Iris pigment epithelial cell (primary cell): ENCODE data around the gene MDFIC.

ENCODE experiments used
- DNase-seq: peaks from one replicate; pipeline ENCODE4 v3.0.0-alpha.2; 2011; ENCODE audit warnings: low read depth

Gene MDFIC

GRCh38 chr7:114928060-114928459, 6.2 kb downstream of the MDFIC start:
- no peak for DNase-seq

DNA sequence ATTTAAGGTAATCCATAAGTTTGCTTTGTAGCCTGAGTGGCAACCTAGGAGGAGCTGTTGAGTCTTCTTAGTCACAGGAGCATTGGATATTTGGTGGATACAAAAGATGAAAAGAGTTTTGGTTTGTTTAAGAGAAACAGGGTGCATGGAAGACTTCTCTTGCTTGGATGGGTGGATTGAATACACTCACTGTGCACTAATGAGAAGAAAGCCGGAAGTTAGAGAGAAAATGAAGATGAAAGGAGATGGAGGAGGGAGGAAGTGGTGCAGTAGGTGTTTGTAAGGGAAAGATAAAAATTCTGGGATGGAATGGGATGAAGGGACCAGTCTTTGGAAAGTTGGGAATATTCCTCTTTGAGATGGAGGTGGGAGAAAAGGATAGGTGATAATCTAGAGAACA, 7.7 kb downstream of the MDFIC start:
- no peak for DNase-seq

- DNase-seq, result no peak
Measured at GRCh38 chr7:114930107-114930661, 8.3 kb downstream of the MDFIC start.

- DNase-seq, result peak; percentile 81
Measured at GRCh38 chr7:114930829-114931655, 9.1 kb downstream of the MDFIC start.

GRCh38 chr7:114931656-114932011, 9.7 kb downstream of the MDFIC start:
- no peak for DNase-seq

DNA sequence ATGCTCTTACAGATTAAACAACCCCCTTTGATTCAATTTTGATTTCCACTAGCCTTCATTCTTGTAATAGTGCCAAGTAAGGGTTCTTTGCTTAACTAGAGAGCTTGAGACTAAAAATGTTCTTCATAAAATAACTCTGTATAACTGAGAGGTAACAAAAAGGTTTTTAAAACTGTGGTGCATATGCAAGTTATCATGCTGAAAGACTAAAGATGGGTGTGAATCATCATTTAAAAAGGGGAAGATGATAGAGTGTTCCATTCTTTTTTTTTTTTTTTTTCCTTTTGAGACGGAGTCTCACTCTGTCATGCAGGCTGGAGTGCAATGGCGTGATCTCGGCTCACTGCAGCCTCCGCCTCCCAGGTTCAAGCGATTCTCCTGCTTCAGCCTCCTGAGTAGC, 11.1 kb downstream of the MDFIC start:
- no peak for DNase-seq

DNA sequence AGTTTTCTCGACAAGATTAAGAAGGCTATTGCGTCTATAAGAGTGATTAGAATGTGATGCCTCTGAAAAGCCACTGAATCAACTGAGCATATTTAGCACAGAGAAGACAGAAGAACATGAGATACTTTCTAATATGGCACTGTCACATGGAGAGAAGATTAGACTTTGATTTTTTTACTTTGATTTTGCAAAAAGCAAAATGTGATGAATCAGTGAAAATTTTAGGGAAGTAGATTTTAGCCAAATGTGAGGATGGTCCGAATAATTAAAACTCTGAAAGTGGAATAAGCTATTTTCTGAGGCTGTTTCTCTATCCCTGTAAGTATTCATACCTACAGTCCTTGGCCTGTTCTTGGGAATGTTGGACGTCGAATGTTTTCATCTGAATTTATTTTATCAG, 11.8 kb downstream of the MDFIC start:
- no peak for DNase-seq

DNA sequence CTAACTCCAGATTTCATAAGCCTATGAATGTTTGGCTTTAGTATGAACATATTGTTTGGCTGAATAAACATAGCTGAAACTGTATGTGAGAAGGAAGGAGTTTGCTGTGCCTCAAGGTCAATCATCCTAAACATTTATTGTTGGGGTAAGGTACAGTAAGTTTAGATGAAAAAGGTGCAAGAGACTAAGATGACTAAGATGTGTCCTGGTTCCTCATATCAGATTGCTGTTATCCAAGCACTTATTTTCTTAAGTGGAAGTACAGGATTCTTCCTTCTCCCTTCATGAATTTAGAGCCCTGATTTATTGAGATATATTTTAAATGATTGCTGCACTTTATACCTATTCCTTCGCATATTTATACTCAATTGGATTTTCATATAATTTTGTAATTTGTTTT, 12.2 kb downstream of the MDFIC start:
- no peak for DNase-seq

GRCh38 chr7:114934713-114935112, 12.8 kb downstream of the MDFIC start:
- no peak for DNase-seq

- DNase-seq, result no peak
Measured at GRCh38 chr7:114936471-114936870, 14.6 kb downstream of the MDFIC start.

- no peak for DNase-seq
Measured at GRCh38 chr7:114937446-114937845, 15.6 kb downstream of the MDFIC start.

DNA sequence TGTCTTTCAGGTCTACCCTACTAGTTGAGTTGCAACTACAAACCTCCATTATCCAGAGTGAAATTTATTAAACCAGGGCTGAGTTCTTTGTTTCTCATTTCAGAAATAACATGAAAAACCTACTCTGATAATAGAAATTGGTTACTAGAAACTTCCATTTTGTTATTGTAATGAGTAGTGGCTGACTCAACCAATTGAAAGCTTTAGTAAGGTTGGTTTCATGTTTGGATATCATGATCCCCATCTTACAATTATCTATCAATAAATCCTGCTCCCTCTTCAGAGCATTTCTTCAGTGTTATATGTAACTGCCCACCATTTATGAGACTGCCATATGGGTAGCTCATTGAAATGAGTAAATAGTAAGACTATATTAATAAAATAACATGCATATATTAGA, 16.9 kb downstream of the MDFIC start:
- DNase-seq, result no peak

DNA sequence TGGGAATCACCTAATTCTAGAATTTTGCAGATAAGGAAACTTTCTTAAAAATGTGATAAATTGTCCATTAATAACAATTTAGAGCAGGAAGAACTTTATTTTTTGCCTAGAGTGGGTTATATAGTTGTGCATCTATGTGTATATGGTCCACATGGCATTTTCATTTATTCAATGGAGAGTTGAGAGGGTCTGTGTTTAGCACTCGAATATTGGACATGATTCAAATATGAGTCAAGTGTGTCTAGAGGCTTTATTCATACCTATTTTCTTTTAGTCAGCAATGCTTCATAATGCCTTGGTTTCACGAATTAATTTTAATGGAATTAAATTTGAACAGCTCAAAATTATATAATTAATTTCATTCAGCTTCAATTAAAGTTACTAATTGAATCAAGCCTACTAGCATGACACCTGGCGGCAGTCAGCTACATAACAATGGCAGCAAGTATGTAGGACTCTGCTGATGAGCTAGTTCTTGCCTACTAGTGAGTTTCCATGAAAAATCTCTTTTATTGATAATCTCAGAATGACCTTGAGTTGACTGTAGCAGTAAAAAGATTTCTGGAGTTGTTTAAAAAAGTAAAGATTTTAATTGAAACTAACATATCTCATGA, 17.7 kb downstream of the MDFIC start:
- DNase-seq, result no peak

GRCh38 chr7:114940220-114940619, 18.3 kb downstream of the MDFIC start:
- no peak for DNase-seq

DNA sequence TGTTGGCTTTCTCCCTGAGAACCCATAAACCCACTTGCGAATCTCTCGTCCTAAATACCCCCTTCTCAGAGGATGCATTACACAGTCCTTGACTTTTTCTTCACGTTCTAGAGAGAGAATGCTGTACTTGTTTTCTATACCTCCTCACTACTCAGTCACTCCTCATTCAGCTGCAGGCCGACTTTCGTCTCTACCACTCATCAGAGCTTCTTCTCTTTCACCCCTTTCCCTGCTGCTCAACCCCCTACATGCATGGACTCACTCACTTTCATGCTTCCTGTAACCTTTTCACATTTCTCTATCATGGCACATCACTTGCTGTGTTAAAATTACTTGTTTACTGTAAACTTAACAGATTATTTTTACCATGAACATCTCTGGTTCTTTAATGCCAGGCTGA, 19.8 kb downstream of the MDFIC start:
- no peak for DNase-seq

- no peak for DNase-seq
Measured at GRCh38 chr7:114942446-114943175, 20.7 kb downstream of the MDFIC start.

GRCh38 chr7:114943530-114943929, 21.6 kb downstream of the MDFIC start:
- DNase-seq, result no peak

GRCh38 chr7:114943953-114944744, 22.3 kb downstream of the MDFIC start:
- no peak for DNase-seq

- DNase-seq, result peak; percentile 89
Measured at GRCh38 chr7:114944745-114945625, 23.1 kb downstream of the MDFIC start.

- no peak for DNase-seq
Measured at GRCh38 chr7:114949231-114949630, 27.3 kb downstream of the MDFIC start.

DNA sequence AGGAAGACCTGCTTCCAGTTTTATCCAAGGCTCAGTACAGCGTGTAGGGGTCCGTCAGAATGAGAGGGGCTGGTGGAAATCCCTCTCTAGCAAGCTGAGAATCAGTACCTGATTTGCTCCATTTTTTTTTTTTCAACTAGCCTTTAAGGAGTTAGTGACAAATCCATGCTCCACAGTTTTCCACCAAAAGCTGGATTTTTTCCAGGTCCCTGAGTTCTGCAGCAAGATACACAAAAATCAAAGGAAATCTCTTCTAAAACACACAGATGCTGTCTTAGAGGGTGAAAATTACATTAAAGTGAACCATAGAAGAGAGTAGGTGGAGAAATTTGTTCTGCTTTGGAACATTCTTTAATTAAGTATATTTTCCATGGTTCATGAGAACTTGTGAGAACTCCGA, 30.4 kb downstream of the MDFIC start:
- no peak for DNase-seq
